ENCODE measurements around the gene BTBD17.

Gene BTBD17

GRCh38 chr17:74356646-74357465, 4.8 kb downstream of the BTBD17 start:
- DNase-seq = no peak

DNA sequence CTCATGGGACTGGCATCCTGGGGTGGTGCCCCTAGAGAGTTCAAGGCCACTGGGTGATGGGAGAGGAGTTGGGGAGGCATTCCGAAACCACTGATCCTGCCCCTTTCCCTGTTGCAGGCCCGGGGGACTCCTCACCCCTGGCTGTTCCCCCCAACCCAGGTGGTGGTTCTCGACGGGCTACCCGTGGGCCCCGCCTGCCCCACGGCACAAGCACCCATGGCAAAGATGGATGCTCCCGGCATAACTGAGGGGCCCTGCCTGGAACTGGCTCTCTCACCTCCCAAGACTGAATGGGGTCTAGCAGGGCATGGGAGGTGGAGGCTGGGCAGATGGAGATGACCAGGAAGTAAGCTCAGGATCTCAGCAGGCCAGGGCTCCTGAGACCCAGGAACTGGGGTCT, 6.6 kb downstream of the BTBD17 start:
- no peak for DNase-seq

- no peak for DNase-seq
Measured at GRCh38 chr17:74354561-74354960, 7.1 kb downstream of the BTBD17 start.

GRCh38 chr17:74354123-74354522, 7.5 kb downstream of the BTBD17 start:
- DNase-seq = peak; percentile 21

- no peak for DNase-seq
Measured at GRCh38 chr17:74353446-74354060, 8.1 kb downstream of the BTBD17 start.

GRCh38 chr17:74351552-74352210, 10.0 kb downstream of the BTBD17 start:
- DNase-seq = no peak

GRCh38 chr17:74350486-74350885, 11.2 kb downstream of the BTBD17 start:
- DNase-seq = no peak

- DNase-seq = no peak
Measured at GRCh38 chr17:74349120-74349519, 12.5 kb downstream of the BTBD17 start.

- no peak for DNase-seq
Measured at GRCh38 chr17:74347646-74348045, 14.0 kb downstream of the BTBD17 start.

- DNase-seq = no peak
Measured at GRCh38 chr17:74345433-74346241, 16.0 kb downstream of the BTBD17 start.

DNA sequence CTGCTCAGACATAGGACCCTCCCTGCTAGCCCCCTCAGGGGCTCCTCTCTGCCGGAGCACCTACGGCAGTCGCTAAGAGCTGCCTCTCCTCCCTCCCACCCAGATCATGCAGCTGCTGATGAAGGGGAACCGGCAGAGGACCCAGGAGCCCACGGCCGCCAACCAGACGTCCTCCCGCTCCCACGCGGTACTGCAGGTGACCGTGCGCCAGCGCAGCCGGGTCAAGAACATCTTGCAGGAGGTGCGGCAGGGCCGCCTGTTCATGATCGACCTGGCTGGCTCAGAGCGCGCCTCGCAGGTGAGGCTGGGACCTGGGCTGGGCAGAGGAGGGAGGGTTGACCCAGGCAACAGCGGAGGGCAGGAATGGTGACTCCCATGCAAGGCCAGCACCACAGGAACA, 17.0 kb downstream of the BTBD17 start:
- DNase-seq = no peak

GRCh38 chr17:74343526-74344284, 18.0 kb downstream of the BTBD17 start:
- DNase-seq = no peak

GRCh38 chr17:74343121-74343520, 18.5 kb downstream of the BTBD17 start:
- no peak for DNase-seq

DNA sequence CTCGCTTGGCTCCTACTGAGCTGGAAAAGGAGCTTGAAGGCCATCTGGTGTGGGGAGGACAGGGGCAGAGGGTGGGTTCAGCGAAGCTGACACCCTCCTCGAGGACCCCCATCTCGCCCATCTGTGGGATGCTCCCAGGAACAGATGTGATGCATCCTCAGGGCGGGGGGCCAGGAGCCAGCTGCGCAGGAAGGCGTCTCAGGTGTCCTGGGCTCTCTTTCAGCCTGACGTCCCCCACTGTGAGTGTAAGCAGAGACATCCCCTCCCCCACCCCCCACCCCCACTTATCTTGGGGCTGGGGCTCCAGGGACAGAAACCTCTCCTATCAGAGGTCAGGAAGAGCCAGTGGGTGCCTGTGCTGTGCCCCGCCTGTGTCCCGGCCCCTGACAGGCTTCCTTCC, 19.4 kb downstream of the BTBD17 start:
- DNase-seq = no peak

DNA sequence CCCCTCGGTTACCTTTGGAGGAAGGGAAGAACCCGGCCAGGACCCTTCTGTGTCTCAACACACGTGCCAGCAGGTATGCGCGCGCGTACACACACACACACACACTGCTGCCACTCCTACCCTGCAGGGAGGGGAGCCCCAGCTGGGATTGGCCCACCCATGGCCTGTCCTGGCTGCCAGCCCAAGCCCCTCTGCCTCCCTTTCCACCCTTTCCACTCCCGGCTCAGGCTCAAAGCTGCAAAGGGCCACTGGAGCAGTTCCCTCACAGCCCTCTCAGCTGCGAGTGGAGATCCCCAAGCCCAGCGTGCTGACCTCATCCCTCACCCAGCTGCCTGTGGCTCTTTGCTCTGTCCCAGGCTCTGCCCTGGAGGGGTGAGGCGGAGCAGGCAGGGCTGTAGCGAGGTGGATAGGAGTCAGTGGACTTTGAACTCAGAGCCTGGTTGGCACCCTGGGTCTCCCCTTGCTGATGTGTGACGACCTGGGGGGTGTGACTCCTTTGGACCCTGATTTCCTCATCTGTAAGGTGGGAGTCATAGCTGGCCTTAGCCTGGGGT, 21.1 kb downstream of the BTBD17 start:
- no peak for DNase-seq

- DNase-seq = no peak
Measured at GRCh38 chr17:74339537-74340195, 22.0 kb downstream of the BTBD17 start.

GRCh38 chr17:74337834-74338500, 23.7 kb downstream of the BTBD17 start:
- DNase-seq = no peak

DNA sequence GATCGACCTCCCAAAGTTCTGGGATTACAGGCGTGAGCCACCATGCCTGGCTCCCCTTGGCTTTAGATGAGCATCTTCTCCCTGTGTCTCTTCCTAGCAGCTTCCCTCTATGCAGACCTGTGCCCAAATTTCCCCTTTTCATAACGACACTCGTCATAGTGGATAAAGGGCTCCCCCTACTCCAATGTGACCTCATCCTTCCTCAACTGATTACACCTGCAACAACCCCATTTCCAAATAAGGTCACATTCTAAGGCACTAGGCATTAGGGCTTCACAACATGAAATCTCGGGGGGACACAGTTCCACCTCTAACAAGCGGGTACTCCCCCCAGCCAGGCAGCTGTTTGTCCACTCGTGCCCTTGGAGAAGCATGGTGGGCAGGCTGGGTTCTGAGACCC, 25.4 kb downstream of the BTBD17 start:
- DNase-seq = no peak

GRCh38 chr17:74335529-74336062, 26.1 kb downstream of the BTBD17 start:
- DNase-seq = no peak

- no peak for DNase-seq
Measured at GRCh38 chr17:74334393-74335039, 27.2 kb downstream of the BTBD17 start.
